CD14-positive monocyte (primary cell): ENCODE data around the gene ENTREP1. TPM values are rescaled to one million over a fixed set of nuclear protein-coding genes. Genes with fewer than 3 reads are reported as not detected.
A peak's percentile ranks its signal among the peaks of the same experiment; 100 is the strongest.

Source experiments
- DNase-seq, 3 donors: peaks; one replicate each; pipeline ENCODE4 v3.0.0-alpha.2; 2011 to 2022
- H2AFZ ChIP-seq: 2 replicates; pipeline ENCODE4 v1.6.0; 2012; ENCODE audit warnings: mild to moderate bottlenecking, low read depth, low read length, inconsistent platforms; ENCODE audit not compliant: insufficient read depth, poor library complexity, severe bottlenecking
- H3K27ac ChIP-seq, 2 donors: 1 replicate in 1 of 2; 2 replicates in 1 of 2; pipeline ENCODE4 v1.5.1; 2012 to 2013; ENCODE audit warnings: low read length in 2 of 2, control low read depth in 1 of 2, inconsistent platforms in 1 of 2, low read depth in 1 of 2, mild to moderate bottlenecking in 1 of 2
- H3K27me3 ChIP-seq, 2 donors: one replicate each; pipeline versions ENCODE4 v1.6.0 to v1.6.1; 2011 to 2013; ENCODE audit warnings: low read length in 2 of 2; ENCODE audit not compliant: control insufficient read depth in 2 of 2, insufficient read depth in 2 of 2
- H3K36me3 ChIP-seq, 2 donors: replicated peaks in 1 of 2; 1 replicate in 1 of 2; 2 replicates in 1 of 2; pipeline versions ENCODE4 v1.5.1 to v1.6.1; 2012 to 2013; ENCODE audit warnings: low read length in 2 of 2, control low read depth in 1 of 2, inconsistent platforms in 1 of 2, mild to moderate bottlenecking in 1 of 2; ENCODE audit not compliant: insufficient read depth in 2 of 2, control insufficient read depth in 1 of 2
- H3K4me1 ChIP-seq, 2 donors: 1 replicate in 1 of 2; 2 replicates in 1 of 2; pipeline versions ENCODE4 v1.5.1 to v1.6.1; 2012 to 2013; ENCODE audit warnings: low read length in 2 of 2, control low read depth in 1 of 2, inconsistent platforms in 1 of 2, mild to moderate bottlenecking in 1 of 2, moderate library complexity in 1 of 2; ENCODE audit not compliant: insufficient read depth in 2 of 2, control insufficient read depth in 1 of 2
- H3K4me2 ChIP-seq: replicated peaks from 2 replicates; pipeline ENCODE3; 2012; ENCODE audit warnings: low read length, moderate library complexity, mild to moderate bottlenecking; ENCODE audit not compliant: poor library complexity, severe bottlenecking; ENCODE audit errors: extremely low read depth
- H3K4me3 ChIP-seq, 3 experiments: fragments of 200-600 bp in 1 of 3; sonication (generic) in 1 of 3; replicated peaks in 1 of 3; 1 replicate in 2 of 3; 2 replicates in 1 of 3; pipeline ENCODE4 v1.5.1; 2011 to 2013; ENCODE audit warnings: low read length in 3 of 3, mild to moderate bottlenecking in 3 of 3, control low read depth in 2 of 3, low read depth in 2 of 3, inconsistent platforms in 1 of 3, moderate library complexity in 1 of 3
- H3K79me2 ChIP-seq: 2 replicates; pipeline ENCODE4 v1.6.0; 2012; ENCODE audit warnings: mild to moderate bottlenecking, control low read depth, inconsistent platforms, low read length, moderate library complexity; ENCODE audit not compliant: insufficient read depth
- H3K9ac ChIP-seq: 2 replicates; pipeline ENCODE4 v1.6.0; 2017; ENCODE audit warnings: low read length, mild to moderate bottlenecking; ENCODE audit not compliant: insufficient read depth, poor library complexity, severe bottlenecking
- H3K9me3 ChIP-seq, 2 donors: replicated peaks in 1 of 2; 1 replicate in 1 of 2; 2 replicates in 1 of 2; pipeline versions ENCODE4 v1.5.1 to v1.6.1; 2012 to 2013; ENCODE audit warnings: low read length in 2 of 2, control low read depth in 1 of 2; ENCODE audit not compliant: control insufficient read depth in 1 of 2, insufficient read depth in 1 of 2
- H4K20me1 ChIP-seq: 2 replicates; pipeline ENCODE4 v1.6.0; 2012; ENCODE audit warnings: mild to moderate bottlenecking, low read length, control low read depth, moderate library complexity; ENCODE audit not compliant: insufficient read depth
- H3K27ac Mint-ChIP-seq, 7 donors: one replicate each; pipeline ENCODE4 v1.8.0; 2020; ENCODE audit warnings: mild to moderate bottlenecking in 7 of 7, mixed read lengths in 7 of 7, moderate library complexity in 6 of 7, inconsistent platforms in 2 of 7
- H3K27me3 Mint-ChIP-seq, 3 donors: one replicate each; pipeline ENCODE4 v1.8.0; 2021 to 2022; ENCODE audit warnings: low read depth in 3 of 3, mild to moderate bottlenecking in 3 of 3, mixed read lengths in 3 of 3, moderate library complexity in 3 of 3, inconsistent platforms in 1 of 3
- H3K36me3 Mint-ChIP-seq, 2 donors: one replicate each; pipeline ENCODE4 v1.8.0; 2020; ENCODE audit warnings: mixed read lengths in 2 of 2, inconsistent platforms in 1 of 2, mild to moderate bottlenecking in 1 of 2
- H3K4me1 Mint-ChIP-seq: one replicate; pipeline ENCODE4 v1.8.0; 2020; ENCODE audit warnings: mild to moderate bottlenecking, mixed read lengths
- H3K4me3 Mint-ChIP-seq, 2 donors: one replicate each; pipeline ENCODE4 v1.8.0; 2020; ENCODE audit warnings: mild to moderate bottlenecking in 2 of 2, mixed read lengths in 2 of 2, moderate library complexity in 1 of 2
- H3K9me3 Mint-ChIP-seq, 7 donors: one replicate each; pipeline ENCODE4 v1.8.0; 2020 to 2022; ENCODE audit warnings: mixed read lengths in 7 of 7, mild to moderate bottlenecking in 6 of 7, moderate library complexity in 6 of 7, inconsistent platforms in 2 of 7
- WGBS: methylation state at CpG from one replicate; pipeline ENCODE4 v1.1.5; 2013; ENCODE audit warnings: missing lambda C conversion rate; ENCODE audit not compliant: insufficient coverage; 5-methylcytosine and 5-hydroxymethylcytosine counted together
- intact Hi-C, 2 donors: fragments of 100-400 bp; cut with micrococcal nuclease; formaldehyde crosslinking; loops; one replicate each; pipeline versions ENCODE4 v1.15.0 to v1.15.1; 2023
- polyA plus RNA-seq, 3 donors: library from polyadenylated mRNA; depleted of rRNA in 1 of 3; unstranded in 2 of 3; stranded (reverse) in 1 of 3; fragments of 300-500 nt in 2 of 3; fragments of >200 nt in 1 of 3; fragmentation: Illumina TruSeq in 2 of 3; gene quantifications; 1 replicate in 2 of 3; 2 replicates in 1 of 3; pipeline ENCODE4 v1.2.3, GENCODE V29; 2012 to 2021
- TF ChIP-seq, protein P1 (sequence below): fragments of 200-600 bp; IDR thresholded peaks from one replicate; pipeline ENCODE4 v1.8.0; 2022; ENCODE audit warnings: antibody characterized with exemption, mild to moderate bottlenecking

The ENTREP1 gene
- polyA plus RNA-seq, 3 donors = not detected

GRCh38 chr9:69326261-69326660 lies 1.2 kb downstream of the ENTREP1 start:
- Histone ChIP-seq H3K27ac (no peak overlapping the region), H2AFZ (no peak overlapping the region), H3K79me2 (no peaks in the 10 kb centered on the region), H3K36me3 (no peaks in the 10 kb centered on the region), H3K4me1 (no peaks in the 10 kb centered on the region), H3K9me3 (peaks cover 0 to 9% of the 10 kb centered on the region in 2 donors), H3K27me3 (peaks cover 53 to 64% of the 10 kb centered on the region in 2 donors), H3K4me2 (no peak overlapping the region), H3K4me3 (no peak overlapping the region), H4K20me1 (no peaks in the 10 kb centered on the region), H3K9ac (no peak overlapping the region)
- WGBS = 72% methylated on average over 5 of the region's 7 CpGs
- DNase-seq = no peak
- H3K4me3 Mint-ChIP-seq = peak overlapping the region in 1 of 2 donors; percentile 90
- intact Hi-C loops = no loop called here
- H3K4me1 Mint-ChIP-seq = peaks cover 9% of the 10 kb centered on the region
- H3K36me3 Mint-ChIP-seq = no peaks in the 10 kb centered on the region
- H3K27me3 Mint-ChIP-seq = peaks cover 48 to 68% (median 56%) of the 10 kb centered on the region in 3 donors
- H3K27ac Mint-ChIP-seq = no peak overlapping the region
- TF ChIP-seq, protein P1, sequence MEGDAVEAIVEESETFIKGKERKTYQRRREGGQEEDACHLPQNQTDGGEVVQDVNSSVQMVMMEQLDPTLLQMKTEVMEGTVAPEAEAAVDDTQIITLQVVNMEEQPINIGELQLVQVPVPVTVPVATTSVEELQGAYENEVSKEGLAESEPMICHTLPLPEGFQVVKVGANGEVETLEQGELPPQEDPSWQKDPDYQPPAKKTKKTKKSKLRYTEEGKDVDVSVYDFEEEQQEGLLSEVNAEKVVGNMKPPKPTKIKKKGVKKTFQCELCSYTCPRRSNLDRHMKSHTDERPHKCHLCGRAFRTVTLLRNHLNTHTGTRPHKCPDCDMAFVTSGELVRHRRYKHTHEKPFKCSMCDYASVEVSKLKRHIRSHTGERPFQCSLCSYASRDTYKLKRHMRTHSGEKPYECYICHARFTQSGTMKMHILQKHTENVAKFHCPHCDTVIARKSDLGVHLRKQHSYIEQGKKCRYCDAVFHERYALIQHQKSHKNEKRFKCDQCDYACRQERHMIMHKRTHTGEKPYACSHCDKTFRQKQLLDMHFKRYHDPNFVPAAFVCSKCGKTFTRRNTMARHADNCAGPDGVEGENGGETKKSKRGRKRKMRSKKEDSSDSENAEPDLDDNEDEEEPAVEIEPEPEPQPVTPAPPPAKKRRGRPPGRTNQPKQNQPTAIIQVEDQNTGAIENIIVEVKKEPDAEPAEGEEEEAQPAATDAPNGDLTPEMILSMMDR = no peak
- H3K9me3 Mint-ChIP-seq = peaks cover 0 to 19% (median 5%) of the 10 kb centered on the region in 7 donors

- H3K27me3 Mint-ChIP-seq = peaks cover 22 to 32% (median 26%) of the 10 kb centered on the region in 3 donors
- Histone ChIP-seq H3K36me3 (no peaks in the 10 kb centered on the region), H3K27me3 (peaks cover 27 to 31% of the 10 kb centered on the region in 2 donors), H3K9ac (no peak overlapping the region), H4K20me1 (no peaks in the 10 kb centered on the region), H3K79me2 (no peaks in the 10 kb centered on the region), H3K4me1 (no peaks in the 10 kb centered on the region), H3K9me3 (peaks cover 0 to 5% of the 10 kb centered on the region in 2 donors), H3K27ac (no peak overlapping the region), H3K4me3 (no peak overlapping the region), H3K4me2 (no peak overlapping the region), H2AFZ (no peak overlapping the region)
- no peak overlapping the region for H3K27ac Mint-ChIP-seq
- no CpG with 5 or more reads among the region's 3 CpGs for WGBS
- intact Hi-C loops = no loop called here
- no peak for DNase-seq
- H3K36me3 Mint-ChIP-seq = no peaks in the 10 kb centered on the region
- peaks cover 3% of the 10 kb centered on the region for H3K4me1 Mint-ChIP-seq
- TF ChIP-seq, protein P1 = no peak
- H3K4me3 Mint-ChIP-seq = no peak overlapping the region
- H3K9me3 Mint-ChIP-seq = peaks cover 0 to 6% (median 1%) of the 10 kb centered on the region in 7 donors
These were observed 5.6 kb downstream of the ENTREP1 start for GRCh38 chr9:69330580-69330979.
